WTC11 (cell line): ENCODE data around the gene GSTM2. TPM values are rescaled to one million over a fixed set of nuclear protein-coding genes. Genes with fewer than 3 reads are reported as not detected.

ENCODE experiments used
- ATAC-seq: fragments of 200-7000 bp; cut with Tn5 transposase; 2 replicates; pipeline ENCODE4 v1.10.0; 2021; ENCODE audit warnings: mild to moderate bottlenecking, moderate library complexity
- CTCF ChIA-PET: fragments of 300-600 bp; sonication (Branson Sonifier 250); formaldehyde crosslinking; loops from one replicate; lab custom pipeline; 2021; ENCODE audit warnings: antibody characterized with exemption; lab: Charles Lee
- POLR2A ChIA-PET: fragments of 350-600 bp; sonication (Branson Sonifier 250); formaldehyde crosslinking; loops from one replicate; lab custom pipeline; 2021; ENCODE audit warnings: antibody characterized with exemption; lab: Charles Lee
- DNase-seq: peaks from one replicate; pipeline ENCODE4 v3.0.0; 2021; ENCODE audit warnings: low spot score
- H3K27ac Mint-ChIP-seq: 2 replicates; pipeline ENCODE4 v1.8.0; 2021; ENCODE audit warnings: mixed read lengths
- H3K27me3 Mint-ChIP-seq: 2 replicates; pipeline ENCODE4 v1.8.0; 2021; ENCODE audit warnings: low read depth, mild to moderate bottlenecking, moderate library complexity, mixed read lengths
- H3K36me3 Mint-ChIP-seq: 2 replicates; pipeline ENCODE4 v1.8.0; 2021; ENCODE audit warnings: mixed read lengths
- H3K4me1 Mint-ChIP-seq: 2 replicates; pipeline ENCODE4 v1.8.0; 2022; ENCODE audit warnings: mixed read lengths
- H3K4me3 Mint-ChIP-seq: 2 replicates; pipeline ENCODE4 v1.8.0; 2021; ENCODE audit warnings: mild to moderate bottlenecking, moderate library complexity, mixed read lengths
- H3K9me3 Mint-ChIP-seq: 2 replicates; pipeline ENCODE4 v1.8.0; 2021; ENCODE audit warnings: mixed read lengths
- ESRRA ChIP-seq: sonication (generic); formaldehyde crosslinking; IDR thresholded peaks from 2 replicates; pipeline ENCODE4 v1.8.1; 2022; ENCODE audit warnings: mild to moderate bottlenecking, missing genetic modification reagents, borderline replicate concordance
- ETV6 ChIP-seq: sonication (generic); formaldehyde crosslinking; IDR thresholded peaks from 2 replicates; pipeline ENCODE4 v1.8.1; 2022; ENCODE audit warnings: mild to moderate bottlenecking, missing genetic modification reagents
- GABPB1 ChIP-seq: sonication (generic); formaldehyde crosslinking; IDR thresholded peaks from 2 replicates; pipeline ENCODE4 v1.8.1; 2023; ENCODE audit warnings: mild to moderate bottlenecking, missing genetic modification reagents
- KAT7 ChIP-seq: sonication (generic); formaldehyde crosslinking; IDR thresholded peaks from 2 replicates; pipeline ENCODE4 v1.8.1; 2023; ENCODE audit warnings: missing genetic modification reagents, mild to moderate bottlenecking, borderline replicate concordance
- MYBL2 ChIP-seq: sonication (generic); formaldehyde crosslinking; IDR thresholded peaks from 2 replicates; pipeline ENCODE4 v1.8.1; 2023; ENCODE audit warnings: mild to moderate bottlenecking, moderate library complexity, missing genetic modification reagents
- NFE2L1 ChIP-seq: sonication (generic); formaldehyde crosslinking; IDR thresholded peaks from 2 replicates; pipeline ENCODE4 v1.8.1; 2023; ENCODE audit warnings: missing genetic modification reagents
- SMAD4 ChIP-seq: sonication (generic); formaldehyde crosslinking; IDR thresholded peaks from 2 replicates; pipeline ENCODE4 v1.8.0; 2022; ENCODE audit warnings: mild to moderate bottlenecking, missing genetic modification reagents
- TCF7 ChIP-seq: sonication (generic); formaldehyde crosslinking; IDR thresholded peaks from 2 replicates; pipeline ENCODE4 v1.8.0; 2022; ENCODE audit warnings: mild to moderate bottlenecking, low read depth, missing genetic modification reagents, moderate library complexity
- ZNF121 ChIP-seq: sonication (generic); formaldehyde crosslinking; IDR thresholded peaks from 2 replicates; pipeline ENCODE4 v1.8.0; 2023; ENCODE audit warnings: missing genetic modification reagents
- ZNF219 ChIP-seq: sonication (generic); formaldehyde crosslinking; IDR thresholded peaks from 2 replicates; pipeline ENCODE4 v1.8.0; 2023; ENCODE audit warnings: missing genetic modification reagents, mild to moderate bottlenecking, borderline replicate concordance
- total RNA-seq: library from RNA; stranded (reverse); gene quantifications from 3 replicates; pipeline ENCODE4 v1.2.3, GENCODE V29; 2021
- TF ChIP-seq, protein P1 (sequence below): fragments of 250-450 bp; sonication (Bioruptor Pico); IDR thresholded peaks from 2 replicates; pipeline ENCODE4 v1.9.0; 2021; ENCODE audit warnings: mild to moderate bottlenecking, borderline replicate concordance
- TF ChIP-seq, protein P2 (sequence below): sonication (generic); formaldehyde crosslinking; IDR thresholded peaks from 2 replicates; pipeline ENCODE4 v1.8.0; 2022; ENCODE audit warnings: mild to moderate bottlenecking, missing genetic modification reagents
- TF ChIP-seq, protein P3 (sequence below): sonication (generic); formaldehyde crosslinking; IDR thresholded peaks from 2 replicates; pipeline ENCODE4 v1.8.0; 2023; ENCODE audit warnings: missing genetic modification reagents, mild to moderate bottlenecking, borderline replicate concordance
- TF ChIP-seq, protein P4 (sequence below): sonication (generic); formaldehyde crosslinking; IDR thresholded peaks from 2 replicates; pipeline ENCODE4 v1.8.0; 2022; ENCODE audit warnings: mild to moderate bottlenecking, missing genetic modification reagents
- TF ChIP-seq, protein P5 (sequence below): sonication (generic); formaldehyde crosslinking; IDR thresholded peaks from 2 replicates; pipeline ENCODE4 v1.8.0; 2022; ENCODE audit warnings: mild to moderate bottlenecking, missing genetic modification reagents
- TF ChIP-seq, protein P6 (sequence below): sonication (generic); formaldehyde crosslinking; IDR thresholded peaks from 2 replicates; pipeline ENCODE4 v1.8.0; 2023; ENCODE audit warnings: missing genetic modification reagents
- TF ChIP-seq, protein P7 (sequence below): fragments of 200-600 bp; IDR thresholded peaks from 2 replicates; pipeline ENCODE4 v1.8.0; 2022; ENCODE audit warnings: antibody characterized with exemption

The GSTM2 gene
- total RNA-seq, 1 experiment from 2014 or later: 12.9 TPM

DNA sequence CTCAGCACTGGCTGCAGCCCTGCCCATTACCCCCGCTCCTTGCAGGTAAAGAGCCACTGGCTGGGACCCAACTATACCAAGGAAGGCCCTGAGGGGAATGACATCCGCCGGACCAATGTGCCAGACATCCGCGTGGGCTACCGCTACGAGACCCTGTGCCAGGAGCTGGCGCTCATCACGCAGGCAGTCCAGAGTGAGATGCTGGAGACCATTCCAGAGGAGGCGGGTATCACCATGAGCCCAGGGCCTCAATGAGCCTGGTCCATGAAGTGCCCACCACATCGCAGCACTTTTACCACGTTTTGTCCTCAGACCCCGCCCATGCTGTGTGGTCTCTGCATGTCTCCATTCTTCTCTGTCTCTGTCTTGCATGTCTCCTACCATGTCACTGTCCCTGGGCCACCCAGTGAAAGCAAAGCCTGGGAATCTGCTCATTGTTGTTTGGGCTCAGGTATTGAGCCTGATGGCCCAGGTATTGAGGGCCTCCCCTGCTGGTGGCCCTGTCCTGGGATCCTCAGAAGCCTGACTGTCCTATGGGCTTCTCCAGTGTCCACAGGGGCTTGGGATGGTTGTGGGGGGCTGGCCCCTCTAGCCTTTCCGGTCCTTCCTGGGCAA, 36.9 kb upstream of the GSTM2 start (continued):
- TF ChIP-seq, protein P1, sequence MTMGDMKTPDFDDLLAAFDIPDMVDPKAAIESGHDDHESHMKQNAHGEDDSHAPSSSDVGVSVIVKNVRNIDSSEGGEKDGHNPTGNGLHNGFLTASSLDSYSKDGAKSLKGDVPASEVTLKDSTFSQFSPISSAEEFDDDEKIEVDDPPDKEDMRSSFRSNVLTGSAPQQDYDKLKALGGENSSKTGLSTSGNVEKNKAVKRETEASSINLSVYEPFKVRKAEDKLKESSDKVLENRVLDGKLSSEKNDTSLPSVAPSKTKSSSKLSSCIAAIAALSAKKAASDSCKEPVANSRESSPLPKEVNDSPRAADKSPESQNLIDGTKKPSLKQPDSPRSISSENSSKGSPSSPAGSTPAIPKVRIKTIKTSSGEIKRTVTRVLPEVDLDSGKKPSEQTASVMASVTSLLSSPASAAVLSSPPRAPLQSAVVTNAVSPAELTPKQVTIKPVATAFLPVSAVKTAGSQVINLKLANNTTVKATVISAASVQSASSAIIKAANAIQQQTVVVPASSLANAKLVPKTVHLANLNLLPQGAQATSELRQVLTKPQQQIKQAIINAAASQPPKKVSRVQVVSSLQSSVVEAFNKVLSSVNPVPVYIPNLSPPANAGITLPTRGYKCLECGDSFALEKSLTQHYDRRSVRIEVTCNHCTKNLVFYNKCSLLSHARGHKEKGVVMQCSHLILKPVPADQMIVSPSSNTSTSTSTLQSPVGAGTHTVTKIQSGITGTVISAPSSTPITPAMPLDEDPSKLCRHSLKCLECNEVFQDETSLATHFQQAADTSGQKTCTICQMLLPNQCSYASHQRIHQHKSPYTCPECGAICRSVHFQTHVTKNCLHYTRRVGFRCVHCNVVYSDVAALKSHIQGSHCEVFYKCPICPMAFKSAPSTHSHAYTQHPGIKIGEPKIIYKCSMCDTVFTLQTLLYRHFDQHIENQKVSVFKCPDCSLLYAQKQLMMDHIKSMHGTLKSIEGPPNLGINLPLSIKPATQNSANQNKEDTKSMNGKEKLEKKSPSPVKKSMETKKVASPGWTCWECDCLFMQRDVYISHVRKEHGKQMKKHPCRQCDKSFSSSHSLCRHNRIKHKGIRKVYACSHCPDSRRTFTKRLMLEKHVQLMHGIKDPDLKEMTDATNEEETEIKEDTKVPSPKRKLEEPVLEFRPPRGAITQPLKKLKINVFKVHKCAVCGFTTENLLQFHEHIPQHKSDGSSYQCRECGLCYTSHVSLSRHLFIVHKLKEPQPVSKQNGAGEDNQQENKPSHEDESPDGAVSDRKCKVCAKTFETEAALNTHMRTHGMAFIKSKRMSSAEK (CRISPR knock-in tag): no peak
- TF ChIP-seq KAT7 (CRISPR knock-in tag): no peak

DNA sequence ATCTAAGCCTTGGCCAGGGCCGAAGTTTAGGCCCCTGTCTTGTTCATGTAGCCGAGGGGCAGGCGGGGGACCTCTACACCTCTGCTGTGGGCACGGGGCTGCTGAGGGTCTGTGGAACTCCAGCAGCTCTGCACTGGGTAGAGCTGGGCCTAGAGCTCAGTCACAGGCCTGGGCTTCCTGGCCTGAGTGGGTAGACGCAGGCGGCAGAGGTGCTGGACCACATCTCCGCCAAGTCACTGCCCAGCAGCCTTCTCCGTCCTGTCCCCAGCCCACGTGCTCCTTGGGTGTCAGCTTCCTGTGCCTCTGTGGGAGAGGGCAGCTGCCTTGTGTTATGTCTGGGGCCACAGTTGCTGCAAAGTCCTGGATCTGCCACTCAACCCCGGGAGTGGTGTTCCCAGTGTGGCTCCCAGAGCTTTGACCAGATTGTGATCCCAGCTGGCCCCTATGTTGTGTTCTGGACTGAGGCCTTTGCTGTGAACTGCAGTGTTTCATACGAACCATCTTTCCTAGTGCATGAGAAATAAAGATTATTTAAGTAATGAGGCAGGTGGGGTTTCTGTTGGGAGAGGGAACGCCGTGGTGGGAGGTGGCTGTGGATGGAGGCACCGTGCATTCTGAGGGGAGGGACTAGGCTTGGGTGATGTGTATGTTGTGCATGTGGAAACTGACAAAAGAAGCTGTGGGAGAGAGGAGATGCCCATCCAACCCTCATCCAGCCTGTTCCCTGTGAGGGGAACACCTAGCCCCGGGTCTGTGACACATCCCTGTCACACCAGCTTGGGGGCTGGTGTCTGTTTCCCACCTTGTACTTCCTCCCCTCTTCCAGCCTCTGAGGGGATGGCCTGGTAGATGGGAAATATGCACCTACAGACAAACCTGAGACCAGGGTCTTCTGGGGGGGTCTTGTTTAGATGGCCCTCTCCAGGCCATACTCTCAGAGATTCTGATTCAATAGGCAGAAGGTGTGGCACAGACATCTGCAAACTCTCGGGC, 36.0 kb upstream of the GSTM2 start:
- TF ChIP-seq, protein P2, sequence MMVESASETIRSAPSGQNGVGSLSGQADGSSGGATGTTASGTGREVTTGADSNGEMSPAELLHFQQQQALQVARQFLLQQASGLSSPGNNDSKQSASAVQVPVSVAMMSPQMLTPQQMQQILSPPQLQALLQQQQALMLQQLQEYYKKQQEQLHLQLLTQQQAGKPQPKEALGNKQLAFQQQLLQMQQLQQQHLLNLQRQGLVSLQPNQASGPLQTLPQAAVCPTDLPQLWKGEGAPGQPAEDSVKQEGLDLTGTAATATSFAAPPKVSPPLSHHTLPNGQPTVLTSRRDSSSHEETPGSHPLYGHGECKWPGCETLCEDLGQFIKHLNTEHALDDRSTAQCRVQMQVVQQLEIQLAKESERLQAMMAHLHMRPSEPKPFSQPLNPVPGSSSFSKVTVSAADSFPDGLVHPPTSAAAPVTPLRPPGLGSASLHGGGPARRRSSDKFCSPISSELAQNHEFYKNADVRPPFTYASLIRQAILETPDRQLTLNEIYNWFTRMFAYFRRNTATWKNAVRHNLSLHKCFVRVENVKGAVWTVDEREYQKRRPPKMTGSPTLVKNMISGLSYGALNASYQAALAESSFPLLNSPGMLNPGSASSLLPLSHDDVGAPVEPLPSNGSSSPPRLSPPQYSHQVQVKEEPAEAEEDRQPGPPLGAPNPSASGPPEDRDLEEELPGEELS (CRISPR knock-in tag): no peak
- TF ChIP-seq SMAD4 (CRISPR knock-in tag) (no peak), GABPB1 (CRISPR knock-in tag) (no peak), ZNF219 (CRISPR knock-in tag) (no peak), ESRRA (CRISPR knock-in tag) (no peak), NFE2L1 (CRISPR knock-in tag) (no peak), KAT7 (CRISPR knock-in tag) (no peak), ETV6 (CRISPR knock-in tag) (no peak), TCF7 (CRISPR knock-in tag) (no peak), ZNF121 (CRISPR knock-in tag) (no peak), MYBL2 (CRISPR knock-in tag) (no peak)
- TF ChIP-seq, protein P3, sequence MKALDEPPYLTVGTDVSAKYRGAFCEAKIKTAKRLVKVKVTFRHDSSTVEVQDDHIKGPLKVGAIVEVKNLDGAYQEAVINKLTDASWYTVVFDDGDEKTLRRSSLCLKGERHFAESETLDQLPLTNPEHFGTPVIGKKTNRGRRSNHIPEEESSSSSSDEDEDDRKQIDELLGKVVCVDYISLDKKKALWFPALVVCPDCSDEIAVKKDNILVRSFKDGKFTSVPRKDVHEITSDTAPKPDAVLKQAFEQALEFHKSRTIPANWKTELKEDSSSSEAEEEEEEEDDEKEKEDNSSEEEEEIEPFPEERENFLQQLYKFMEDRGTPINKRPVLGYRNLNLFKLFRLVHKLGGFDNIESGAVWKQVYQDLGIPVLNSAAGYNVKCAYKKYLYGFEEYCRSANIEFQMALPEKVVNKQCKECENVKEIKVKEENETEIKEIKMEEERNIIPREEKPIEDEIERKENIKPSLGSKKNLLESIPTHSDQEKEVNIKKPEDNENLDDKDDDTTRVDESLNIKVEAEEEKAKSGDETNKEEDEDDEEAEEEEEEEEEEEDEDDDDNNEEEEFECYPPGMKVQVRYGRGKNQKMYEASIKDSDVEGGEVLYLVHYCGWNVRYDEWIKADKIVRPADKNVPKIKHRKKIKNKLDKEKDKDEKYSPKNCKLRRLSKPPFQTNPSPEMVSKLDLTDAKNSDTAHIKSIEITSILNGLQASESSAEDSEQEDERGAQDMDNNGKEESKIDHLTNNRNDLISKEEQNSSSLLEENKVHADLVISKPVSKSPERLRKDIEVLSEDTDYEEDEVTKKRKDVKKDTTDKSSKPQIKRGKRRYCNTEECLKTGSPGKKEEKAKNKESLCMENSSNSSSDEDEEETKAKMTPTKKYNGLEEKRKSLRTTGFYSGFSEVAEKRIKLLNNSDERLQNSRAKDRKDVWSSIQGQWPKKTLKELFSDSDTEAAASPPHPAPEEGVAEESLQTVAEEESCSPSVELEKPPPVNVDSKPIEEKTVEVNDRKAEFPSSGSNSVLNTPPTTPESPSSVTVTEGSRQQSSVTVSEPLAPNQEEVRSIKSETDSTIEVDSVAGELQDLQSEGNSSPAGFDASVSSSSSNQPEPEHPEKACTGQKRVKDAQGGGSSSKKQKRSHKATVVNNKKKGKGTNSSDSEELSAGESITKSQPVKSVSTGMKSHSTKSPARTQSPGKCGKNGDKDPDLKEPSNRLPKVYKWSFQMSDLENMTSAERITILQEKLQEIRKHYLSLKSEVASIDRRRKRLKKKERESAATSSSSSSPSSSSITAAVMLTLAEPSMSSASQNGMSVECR: no peak
- TF ChIP-seq, protein P4, sequence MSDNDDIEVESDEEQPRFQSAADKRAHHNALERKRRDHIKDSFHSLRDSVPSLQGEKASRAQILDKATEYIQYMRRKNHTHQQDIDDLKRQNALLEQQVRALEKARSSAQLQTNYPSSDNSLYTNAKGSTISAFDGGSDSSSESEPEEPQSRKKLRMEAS (CRISPR knock-in tag): no peak
- TF ChIP-seq, protein P5, sequence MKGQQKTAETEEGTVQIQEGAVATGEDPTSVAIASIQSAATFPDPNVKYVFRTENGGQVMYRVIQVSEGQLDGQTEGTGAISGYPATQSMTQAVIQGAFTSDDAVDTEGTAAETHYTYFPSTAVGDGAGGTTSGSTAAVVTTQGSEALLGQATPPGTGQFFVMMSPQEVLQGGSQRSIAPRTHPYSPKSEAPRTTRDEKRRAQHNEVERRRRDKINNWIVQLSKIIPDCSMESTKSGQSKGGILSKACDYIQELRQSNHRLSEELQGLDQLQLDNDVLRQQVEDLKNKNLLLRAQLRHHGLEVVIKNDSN (CRISPR knock-in tag): no peak
- TF ChIP-seq, protein P6, sequence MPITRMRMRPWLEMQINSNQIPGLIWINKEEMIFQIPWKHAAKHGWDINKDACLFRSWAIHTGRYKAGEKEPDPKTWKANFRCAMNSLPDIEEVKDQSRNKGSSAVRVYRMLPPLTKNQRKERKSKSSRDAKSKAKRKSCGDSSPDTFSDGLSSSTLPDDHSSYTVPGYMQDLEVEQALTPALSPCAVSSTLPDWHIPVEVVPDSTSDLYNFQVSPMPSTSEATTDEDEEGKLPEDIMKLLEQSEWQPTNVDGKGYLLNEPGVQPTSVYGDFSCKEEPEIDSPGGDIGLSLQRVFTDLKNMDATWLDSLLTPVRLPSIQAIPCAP (CRISPR knock-in tag): no peak
- TF ChIP-seq, protein P7, sequence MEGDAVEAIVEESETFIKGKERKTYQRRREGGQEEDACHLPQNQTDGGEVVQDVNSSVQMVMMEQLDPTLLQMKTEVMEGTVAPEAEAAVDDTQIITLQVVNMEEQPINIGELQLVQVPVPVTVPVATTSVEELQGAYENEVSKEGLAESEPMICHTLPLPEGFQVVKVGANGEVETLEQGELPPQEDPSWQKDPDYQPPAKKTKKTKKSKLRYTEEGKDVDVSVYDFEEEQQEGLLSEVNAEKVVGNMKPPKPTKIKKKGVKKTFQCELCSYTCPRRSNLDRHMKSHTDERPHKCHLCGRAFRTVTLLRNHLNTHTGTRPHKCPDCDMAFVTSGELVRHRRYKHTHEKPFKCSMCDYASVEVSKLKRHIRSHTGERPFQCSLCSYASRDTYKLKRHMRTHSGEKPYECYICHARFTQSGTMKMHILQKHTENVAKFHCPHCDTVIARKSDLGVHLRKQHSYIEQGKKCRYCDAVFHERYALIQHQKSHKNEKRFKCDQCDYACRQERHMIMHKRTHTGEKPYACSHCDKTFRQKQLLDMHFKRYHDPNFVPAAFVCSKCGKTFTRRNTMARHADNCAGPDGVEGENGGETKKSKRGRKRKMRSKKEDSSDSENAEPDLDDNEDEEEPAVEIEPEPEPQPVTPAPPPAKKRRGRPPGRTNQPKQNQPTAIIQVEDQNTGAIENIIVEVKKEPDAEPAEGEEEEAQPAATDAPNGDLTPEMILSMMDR: no peak
- no peaks in the 10 kb centered on the region for H3K9me3 Mint-ChIP-seq
- POLR2A ChIA-PET: no interaction called here
- DNase-seq (no peak), ATAC-seq (no peak)
- H3K27ac Mint-ChIP-seq: no peak overlapping the region
- peaks cover 30% of the 10 kb centered on the region for H3K36me3 Mint-ChIP-seq
- peaks cover 25% of the 10 kb centered on the region for H3K4me1 Mint-ChIP-seq
- no peaks in the 10 kb centered on the region for H3K27me3 Mint-ChIP-seq
- no peak overlapping the region for H3K4me3 Mint-ChIP-seq
- CTCF ChIA-PET: interaction anchor here (1.2 to 4.6 kb wide), 8 partner anchors 8 to 145 kb away, joined by 3 to 100 read pairs (median 22); partner anchors contain the start of genes AMIGO1, AMPD2, GNAI3 and GNAT2
